NOMO-1 treated with dmso at 0.1 percent for 144 hours (cell line): ENCODE data around the gene LANCL2.
"Not testable (repeated sequence)": the region's sequence is repeated elsewhere in the genome, so short reads cannot be mapped to it uniquely, and the experiment has no call there.

Experiments
- DNase-seq: peaks from one replicate; lab custom pipeline; 2025; ENCODE audit not compliant: unreplicated experiment; lab: John Stamatoyannopoulos, UW

The LANCL2 gene

GRCh38 chr7:55402506-55402905 is 37.4 kb downstream of the LANCL2 start:
- DNase-seq = not testable (repeated sequence)

GRCh38 chr7:55405856-55406541 is 40.9 kb downstream of the LANCL2 start:
- DNase-seq = no peak

DNA sequence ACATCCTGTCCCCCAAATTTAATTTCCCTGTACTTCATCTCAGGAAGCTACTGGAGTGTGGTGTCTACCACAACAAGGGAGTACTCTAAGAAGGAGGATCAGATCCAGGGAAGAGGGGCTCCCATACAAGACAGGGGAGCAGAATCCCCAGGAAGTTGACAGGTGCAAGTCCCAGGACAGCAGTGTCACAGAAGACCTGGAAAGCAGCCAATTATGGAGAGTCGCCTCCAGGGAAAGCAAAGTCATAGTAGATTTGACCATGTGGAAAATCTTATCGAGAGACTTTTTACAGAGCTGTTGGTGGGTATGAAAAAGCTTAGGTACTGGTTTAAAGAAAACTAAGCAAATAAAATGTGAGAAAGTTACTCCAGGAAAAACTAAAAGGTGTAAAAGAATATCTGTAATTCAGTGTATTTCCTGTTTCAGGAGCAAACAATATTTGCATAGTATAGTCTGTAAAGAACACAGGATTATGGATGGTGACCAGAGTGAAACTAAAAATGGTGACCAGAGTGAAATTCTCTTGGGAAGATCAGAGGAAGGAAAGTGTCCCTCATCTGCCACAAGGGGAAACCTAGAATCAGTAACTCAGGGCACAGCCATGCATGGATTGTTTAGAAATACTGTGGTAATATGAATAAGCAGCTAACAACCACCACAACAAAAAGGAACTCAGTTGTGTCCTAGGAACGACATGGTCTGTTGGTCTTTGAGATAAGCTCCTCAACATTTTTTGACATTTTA is 44.5 kb downstream of the LANCL2 start:
- no peak for DNase-seq

GRCh38 chr7:55410667-55411239 is 45.6 kb downstream of the LANCL2 start:
- DNase-seq = no peak

DNA sequence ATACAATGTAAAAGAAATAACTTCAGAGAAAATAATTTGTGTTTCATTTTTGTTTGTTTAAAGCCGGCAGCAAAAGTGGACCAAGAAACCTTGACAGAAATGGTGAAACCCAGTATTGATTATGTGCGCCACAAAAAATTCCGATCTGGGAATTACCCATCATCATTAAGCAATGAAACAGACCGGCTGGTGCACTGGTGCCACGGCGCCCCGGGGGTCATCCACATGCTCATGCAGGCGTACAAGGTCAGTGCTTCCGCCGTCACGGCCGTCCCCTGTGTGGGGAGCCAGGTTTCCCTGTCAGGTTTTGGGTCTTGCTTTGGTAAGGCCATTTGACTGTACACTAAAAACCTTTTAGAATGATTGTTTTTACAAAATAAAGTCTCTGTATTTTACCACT is 46.7 kb downstream of the LANCL2 start:
- no peak for DNase-seq

DNA sequence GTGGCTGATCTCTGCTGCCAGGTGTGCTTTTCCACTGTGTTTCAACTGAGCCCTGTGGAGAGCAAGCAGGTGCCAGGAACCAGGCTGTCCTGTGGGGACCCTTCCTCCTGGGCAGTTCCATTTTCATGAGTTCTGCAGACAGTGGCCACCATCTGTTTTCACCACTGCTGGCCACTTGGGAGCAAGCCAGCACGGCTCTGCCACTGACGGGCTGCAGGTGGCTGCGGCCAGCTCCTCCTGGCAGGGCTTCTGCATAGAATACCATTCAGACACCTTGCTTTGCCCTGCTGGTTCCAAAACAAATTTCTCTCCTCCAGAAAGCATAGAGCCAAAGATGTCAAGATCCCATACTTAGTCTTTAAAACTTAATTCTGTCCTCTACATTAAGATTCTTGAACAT is 48.3 kb downstream of the LANCL2 start:
- DNase-seq = no peak

DNA sequence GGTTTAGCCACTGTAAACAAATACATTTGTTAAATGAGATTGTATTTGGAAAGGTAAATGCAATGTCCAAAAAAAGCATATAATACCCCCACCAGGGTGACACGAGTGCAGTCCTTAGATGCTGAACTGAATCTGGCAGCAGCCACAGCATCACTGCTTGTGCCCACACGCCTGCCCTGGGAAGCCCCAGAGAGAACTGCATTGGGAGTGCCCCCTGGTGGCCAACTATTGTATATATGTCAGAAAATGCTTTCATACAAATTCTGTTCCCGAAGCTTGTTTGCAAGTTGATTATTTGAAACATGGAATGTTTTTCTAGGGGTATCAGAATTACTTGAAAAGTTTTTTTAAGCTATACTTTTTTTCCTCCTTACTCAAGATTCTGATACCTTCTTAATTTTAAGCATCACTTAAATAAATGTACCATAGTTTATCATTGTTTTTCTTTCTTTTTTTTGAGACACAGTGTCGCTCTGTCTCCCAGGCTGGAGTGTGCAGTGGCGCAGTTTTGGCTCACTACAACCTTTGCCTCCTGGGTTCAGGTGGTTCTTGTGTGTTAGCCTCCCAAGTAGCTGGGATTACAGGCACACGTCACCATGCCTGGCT is 50.1 kb downstream of the LANCL2 start:
- DNase-seq = peak; percentile 34

DNA sequence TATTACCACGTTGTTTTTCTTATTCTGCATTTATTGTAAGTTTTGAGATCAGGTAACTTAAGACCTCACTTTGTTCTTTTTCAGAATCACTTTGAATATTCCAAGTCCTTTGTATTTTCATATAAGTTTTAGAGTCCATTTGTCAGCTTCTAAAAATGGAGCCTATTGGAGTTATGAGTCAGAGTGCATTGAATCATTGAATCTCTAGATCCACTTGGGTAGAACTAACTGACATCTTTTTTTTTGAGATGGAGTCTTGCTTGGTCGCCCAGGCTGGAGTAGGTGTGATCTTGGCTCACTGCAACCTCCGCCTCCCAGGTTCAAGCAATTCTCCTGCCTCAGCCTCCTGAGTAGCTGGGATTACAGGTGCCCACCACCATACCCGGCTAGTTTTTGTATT is 52.3 kb downstream of the LANCL2 start:
- DNase-seq = not testable (repeated sequence)

DNA sequence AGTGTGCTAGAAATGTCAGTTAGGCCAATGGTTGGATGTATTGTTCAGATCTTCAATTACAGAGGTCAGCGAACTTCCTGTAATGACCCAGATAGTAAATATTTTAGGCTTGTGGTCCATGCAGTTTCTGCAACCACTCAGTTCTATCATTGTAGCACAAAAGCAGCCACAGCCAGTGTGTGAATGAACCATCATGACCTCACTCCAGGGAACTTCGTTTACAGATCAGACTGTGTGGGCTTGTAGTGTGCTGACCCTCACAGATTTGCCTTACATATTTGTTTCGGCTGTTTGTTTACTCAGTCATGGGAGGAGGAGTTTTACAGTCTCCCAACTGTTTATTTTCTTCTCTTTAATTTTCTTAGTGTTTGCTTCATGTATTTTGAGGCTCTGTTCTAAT is 55.4 kb downstream of the LANCL2 start:
- DNase-seq = no peak

GRCh38 chr7:55423277-55423711 is 58.2 kb downstream of the LANCL2 start:
- no peak for DNase-seq

- DNase-seq = no peak
Observed at GRCh38 chr7:55423891-55424290, 58.8 kb downstream of the LANCL2 start.

- no peak for DNase-seq
Observed at GRCh38 chr7:55425141-55425752, 60.1 kb downstream of the LANCL2 start.

GRCh38 chr7:55426676-55427075 is 61.5 kb downstream of the LANCL2 start:
- DNase-seq = no peak

- DNase-seq = no peak
Observed at GRCh38 chr7:55427342-55427741, 62.2 kb downstream of the LANCL2 start.

DNA sequence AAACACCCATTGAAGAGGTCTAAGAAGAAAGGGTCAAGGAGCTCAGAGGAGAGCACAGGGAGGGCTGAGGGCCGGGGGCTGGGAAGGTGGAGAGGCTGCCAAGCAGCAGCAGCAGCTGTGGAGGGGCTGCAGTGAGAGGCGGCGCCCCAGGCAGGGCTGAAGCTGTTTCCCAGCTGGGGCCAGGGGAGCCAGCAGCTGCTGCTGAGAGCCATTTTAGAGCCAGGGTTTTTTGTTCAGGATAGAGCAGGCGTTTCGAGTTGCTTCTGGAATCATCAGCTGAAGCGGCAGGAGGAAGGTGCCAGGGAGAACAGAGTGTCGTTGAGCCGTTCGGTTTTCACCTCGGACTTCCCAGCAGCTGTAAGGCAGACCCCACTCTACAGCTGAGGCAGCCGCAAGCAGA is 62.7 kb downstream of the LANCL2 start:
- DNase-seq = no peak

DNA sequence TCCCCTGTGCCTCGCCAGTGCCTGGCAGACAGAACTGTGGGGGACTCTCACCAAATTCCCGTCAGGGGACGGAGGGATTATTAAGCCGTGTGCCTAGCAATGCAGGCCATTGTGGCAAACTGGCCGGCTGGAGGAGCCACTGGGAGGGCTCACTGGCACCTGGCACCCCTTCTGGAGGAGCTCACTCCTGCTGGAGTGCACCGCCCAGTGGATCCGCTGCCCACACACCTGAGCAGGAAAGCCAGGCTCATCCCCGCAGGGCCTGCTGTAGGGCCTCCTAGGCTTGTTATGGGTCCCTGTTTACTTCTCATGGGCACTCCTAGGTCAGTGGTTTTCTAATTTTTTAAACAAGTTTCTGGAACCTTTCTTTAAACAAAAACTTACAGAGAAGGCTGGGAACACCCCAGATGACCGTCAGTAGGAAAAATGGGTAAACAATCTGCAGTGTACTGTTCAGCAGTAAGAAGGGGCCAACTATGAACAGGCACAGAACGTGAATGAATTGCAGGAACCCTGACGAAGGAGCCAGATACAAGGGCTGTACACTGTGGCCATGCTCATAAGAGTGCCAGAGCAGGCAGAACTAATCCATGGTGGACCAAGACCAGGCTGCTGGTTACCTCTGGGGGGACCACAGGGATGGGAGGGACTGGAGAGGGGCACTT is 64.8 kb downstream of the LANCL2 start:
- DNase-seq = no peak

GRCh38 chr7:55431898-55432297 is 66.8 kb downstream of the LANCL2 start:
- no peak for DNase-seq

DNA sequence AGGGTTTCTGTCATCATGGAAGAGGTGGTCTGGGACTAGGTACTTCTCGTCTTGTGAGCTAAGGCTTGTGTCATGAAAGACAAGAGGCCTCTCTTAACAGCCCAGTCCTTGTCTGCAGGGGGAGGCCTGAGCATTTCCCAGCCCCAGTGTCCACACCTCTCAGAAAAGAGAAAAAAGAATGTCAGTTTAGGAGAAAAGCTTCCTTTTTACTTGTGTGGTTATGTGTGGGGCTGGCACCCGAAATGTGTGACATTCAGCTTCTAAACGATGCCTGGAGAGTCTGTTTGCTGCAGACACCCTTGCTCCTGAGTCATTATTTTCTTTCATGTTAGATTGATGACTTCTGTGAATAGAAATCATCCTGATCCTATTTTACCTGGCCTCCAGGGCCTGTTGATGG is 67.4 kb downstream of the LANCL2 start:
- no peak for DNase-seq

- no peak for DNase-seq
Observed at GRCh38 chr7:55432939-55433784, 68.0 kb downstream of the LANCL2 start.

- no peak for DNase-seq
Observed at GRCh38 chr7:55435466-55435865, 70.3 kb downstream of the LANCL2 start.
